Right renal pelvis (tissue), 4 donors: Measurements from ENCODE around the gene TMC2. TPM values are rescaled to one million over a fixed set of nuclear protein-coding genes. Genes with fewer than 3 reads are reported as not detected.
A peak's percentile ranks its signal among the peaks of the same experiment; 100 is the strongest.
"Not testable (repeated sequence)": the region's sequence is repeated elsewhere in the genome, so short reads cannot be mapped to it uniquely, and the experiment has no call there.

Experiments used
- DNase-seq, 4 donors: peaks; one replicate each; pipeline ENCODE4 v3.0.0-alpha.2; 2013; ENCODE audit warnings: low read depth in 4 of 4, low spot score in 3 of 4, missing footprints in 1 of 4
- polyA plus RNA-seq, 4 donors: library from polyadenylated mRNA; unstranded; fragments of 120-200 nt; gene quantifications; one replicate each; pipeline ENCODE4 v1.2.1, GENCODE V29; 2013; ENCODE audit not compliant: insufficient read length in 4 of 4

TMC2 gene
- polyA plus RNA-seq, 4 donors = 0.04 to 0.25 (median 0.22) TPM

- peak; percentile 74 to 78 (median 76) for DNase-seq
These were observed 12.3 kb upstream of the TMC2 start for GRCh38 chr20:2523919-2524708.

GRCh38 chr20:2524709-2525506, 11.5 kb upstream of the TMC2 start:
- peak in 2 of 4 donors; percentile 40 to 41 for DNase-seq

GRCh38 chr20:2526218-2526583, 10.2 kb upstream of the TMC2 start:
- DNase-seq = not testable (repeated sequence)

GRCh38 chr20:2527762-2528161, 8.6 kb upstream of the TMC2 start:
- no peak for DNase-seq

- DNase-seq = no peak
These were observed 7.6 kb upstream of the TMC2 start for GRCh38 chr20:2528671-2529271.

GRCh38 chr20:2533118-2533517, 3.3 kb upstream of the TMC2 start:
- no peak for DNase-seq

- no peak for DNase-seq
These were observed 438 bp upstream of the TMC2 start for GRCh38 chr20:2535711-2536559.

GRCh38 chr20:2537101-2537500, 728 bp downstream of the TMC2 start:
- DNase-seq = no peak

- no peak for DNase-seq
These were observed 2.0 kb downstream of the TMC2 start for GRCh38 chr20:2538356-2538755.

- no peak for DNase-seq
These were observed 2.8 kb downstream of the TMC2 start for GRCh38 chr20:2538931-2539720.

GRCh38 chr20:2541940-2542339, 5.6 kb downstream of the TMC2 start:
- DNase-seq = no peak

- no peak for DNase-seq
These were observed 6.0 kb downstream of the TMC2 start for GRCh38 chr20:2542361-2542760.

- DNase-seq = no peak
These were observed 7.8 kb downstream of the TMC2 start for GRCh38 chr20:2544211-2544610.

- no peak for DNase-seq
These were observed 9.2 kb downstream of the TMC2 start for GRCh38 chr20:2545594-2545993.

GRCh38 chr20:2557873-2558580, 21.7 kb downstream of the TMC2 start:
- no peak for DNase-seq

- no peak for DNase-seq
These were observed 22.4 kb downstream of the TMC2 start for GRCh38 chr20:2558581-2559278.

- no peak for DNase-seq
These were observed 22.9 kb downstream of the TMC2 start for GRCh38 chr20:2559279-2559626.

GRCh38 chr20:2559651-2560050, 23.3 kb downstream of the TMC2 start:
- DNase-seq = no peak

GRCh38 chr20:2563116-2563515, 26.7 kb downstream of the TMC2 start:
- DNase-seq = no peak
